OCI-M1 (cell line): ENCODE measurements around the gene TWF2.
"Not testable (repeated sequence)": the region's sequence is repeated elsewhere in the genome, so short reads cannot be mapped to it uniquely, and the experiment has no call there.

Experiments used
- DNase-seq: peaks from one replicate; lab custom pipeline; 2025; lab: John Stamatoyannopoulos, UW

TWF2 gene

DNA sequence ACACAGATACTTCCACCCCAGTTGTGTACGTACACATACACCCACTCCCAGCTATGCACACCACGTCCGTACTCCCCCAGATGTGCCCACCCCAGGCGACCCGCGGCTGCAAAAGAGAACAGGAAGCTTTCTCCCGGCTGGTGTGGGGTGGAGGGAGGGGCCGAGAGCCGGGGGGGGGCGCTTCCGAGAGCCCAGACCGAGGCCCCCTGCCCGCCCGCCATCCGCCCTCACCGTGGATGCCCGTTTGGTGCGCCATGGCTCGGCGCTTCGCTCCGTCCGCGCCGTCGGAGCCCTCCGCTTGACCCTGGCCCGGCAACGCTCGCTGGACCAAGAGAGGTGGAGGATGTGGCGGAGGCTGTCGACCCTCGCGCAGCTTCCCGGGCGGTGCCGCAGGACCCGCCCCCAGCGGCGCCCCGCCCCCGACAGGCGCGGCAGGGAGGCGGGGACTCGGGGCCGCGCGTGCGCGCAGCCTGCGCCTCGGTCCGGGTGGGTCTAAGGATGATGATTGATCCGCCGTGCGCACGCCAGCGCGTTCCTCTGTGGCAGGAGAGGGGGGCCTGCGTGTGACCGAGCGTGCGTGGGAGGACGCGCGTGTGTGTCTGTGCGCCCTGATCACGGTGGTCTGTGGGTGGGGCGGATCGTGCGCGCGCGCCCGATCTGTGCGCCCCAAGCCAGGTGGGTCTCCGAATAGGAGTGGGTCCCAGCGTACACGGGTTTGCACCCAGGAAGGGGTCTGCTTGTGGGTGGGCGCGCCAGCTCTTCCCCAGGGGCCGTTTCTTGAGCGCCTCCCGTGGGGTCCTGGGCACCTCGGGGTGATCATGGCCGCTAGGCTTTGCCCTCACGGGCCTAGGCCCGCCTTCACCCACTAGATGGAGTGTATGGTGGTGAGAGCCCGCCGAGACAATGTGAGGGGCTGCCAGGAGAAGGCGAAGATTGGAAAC is at the start of gene TWF2:
Gene TWF2 (minus strand): TSS at position 398 of the 941 bp plus-strand sequence. CDS start 142 bp downstream, at position 256.
- peak; percentile 90 for DNase-seq

DNA sequence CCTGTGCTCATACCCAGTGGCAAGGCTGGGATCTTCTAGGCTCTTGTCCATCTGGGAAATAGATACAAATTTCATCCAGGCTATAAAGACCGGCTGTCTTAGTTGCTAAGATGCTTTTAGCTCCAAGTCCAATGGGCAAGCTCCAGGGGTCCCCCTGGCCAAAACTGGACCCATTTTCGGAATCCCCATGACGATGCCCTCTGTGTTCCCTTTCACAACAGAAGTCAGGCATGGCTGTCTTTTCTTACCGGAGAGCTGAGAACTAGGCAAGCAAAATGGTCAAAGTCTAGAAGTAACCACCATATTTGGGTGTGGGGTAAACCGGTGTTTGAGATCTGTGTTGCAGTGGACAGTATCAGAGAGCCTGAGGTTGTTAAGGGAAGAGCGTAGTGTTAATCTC is 49.7 kb upstream of the TWF2 start:
- DNase-seq: no peak

- DNase-seq: no peak
These were observed 47.8 kb upstream of the TWF2 start for GRCh38 chr3:52286777-52287110.

DNA sequence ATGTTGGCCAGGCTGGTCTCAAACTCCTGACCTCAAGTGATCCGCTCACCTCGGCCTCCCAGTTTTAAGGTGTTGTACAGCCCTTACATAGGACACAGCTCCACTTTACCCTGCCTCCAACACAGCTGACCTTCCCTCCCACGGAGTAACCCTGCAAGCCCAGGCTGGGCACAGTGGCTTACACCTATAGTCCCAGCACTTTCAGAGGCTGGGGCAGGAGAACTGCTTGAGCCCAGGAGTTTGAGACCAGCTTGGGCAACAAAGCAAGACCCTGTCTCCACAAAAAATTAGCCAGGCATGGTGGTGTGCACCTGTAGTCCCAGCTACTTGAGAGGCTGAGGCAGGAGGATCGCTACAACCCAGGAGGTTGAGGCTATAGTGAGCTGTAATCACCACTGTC is 45.1 kb upstream of the TWF2 start:
- not testable (repeated sequence) for DNase-seq

DNA sequence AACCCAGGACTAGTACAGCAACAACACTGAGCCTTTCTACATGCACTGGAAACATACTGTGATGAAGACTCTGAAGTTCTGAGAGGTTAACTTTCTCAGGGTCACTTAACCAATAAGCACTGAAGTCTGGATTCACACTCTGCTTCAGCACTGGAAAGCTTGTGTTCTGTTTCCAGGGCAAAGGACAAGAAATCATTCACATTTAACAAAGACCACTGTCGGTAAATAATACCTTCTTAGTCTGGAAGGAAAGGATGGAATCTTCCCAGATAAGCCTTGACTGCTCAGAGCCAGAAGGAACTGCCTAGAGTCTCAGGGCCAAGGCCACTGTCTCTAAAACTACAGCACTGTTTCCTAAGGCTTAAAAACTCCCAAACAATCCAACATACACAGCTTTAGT is 44.3 kb upstream of the TWF2 start:
- no peak for DNase-seq

DNA sequence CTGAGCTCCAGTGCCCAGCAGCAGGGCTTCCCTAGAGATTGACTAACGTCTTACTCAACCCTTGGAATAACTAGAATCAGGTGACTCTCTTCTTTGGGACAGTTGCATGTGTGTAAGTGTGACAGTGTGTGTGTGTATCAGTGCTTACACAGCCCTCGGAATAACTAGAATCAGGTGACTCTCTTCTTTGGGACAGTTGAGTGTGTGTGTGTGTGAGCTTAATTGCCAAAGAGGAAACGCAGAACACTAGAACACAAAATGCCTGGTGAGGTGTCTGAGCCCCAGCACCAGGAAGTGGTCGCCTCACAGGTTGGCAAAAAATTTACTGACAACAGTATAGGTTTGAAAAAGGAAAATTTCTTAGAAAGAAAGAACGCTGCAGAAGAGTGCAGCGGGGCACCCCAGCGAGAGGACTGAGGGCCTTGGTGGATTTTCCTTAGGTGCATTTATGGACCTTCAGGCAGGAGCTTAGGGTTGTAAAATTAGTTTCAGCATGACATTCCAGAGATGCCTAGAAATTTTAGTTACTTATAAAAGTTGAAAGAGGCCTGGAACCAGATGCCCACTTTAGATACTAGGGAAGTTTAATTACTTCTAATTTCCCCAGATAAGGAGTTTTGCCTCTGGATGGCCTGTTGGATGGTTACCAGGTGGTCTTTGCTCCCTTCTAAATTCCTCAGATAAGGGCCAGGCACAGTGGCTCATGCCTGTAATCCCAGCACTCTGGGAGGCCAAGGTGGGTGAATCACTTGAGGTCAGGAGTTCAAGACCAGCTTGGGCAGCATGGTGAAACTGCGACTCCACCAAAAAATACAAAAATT is 43.2 kb upstream of the TWF2 start:
- DNase-seq: no peak

GRCh38 chr3:52280050-52280461 is 41.1 kb upstream of the TWF2 start:
- DNase-seq: peak; percentile 61

DNA sequence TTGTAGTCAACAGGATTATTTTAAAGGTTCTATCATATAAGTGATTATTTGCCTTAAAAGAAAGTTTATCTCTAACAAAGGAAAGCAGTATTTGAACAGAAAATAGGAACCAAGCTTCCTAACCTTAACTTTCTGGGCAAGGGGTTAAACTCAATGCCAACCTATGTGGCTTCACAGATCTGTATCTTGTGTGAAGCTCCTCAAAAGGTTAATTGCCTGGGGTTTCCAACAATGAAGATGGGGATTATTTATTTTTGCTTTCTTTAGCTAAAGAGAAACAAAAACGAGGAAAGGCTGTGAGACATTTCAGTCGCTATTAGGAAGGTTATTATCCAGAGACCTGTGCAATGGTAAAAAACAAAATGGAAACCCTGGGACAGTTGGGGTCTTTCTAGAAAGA is 40.6 kb upstream of the TWF2 start:
- DNase-seq: peak; percentile 44

GRCh38 chr3:52278510-52279069 is 39.6 kb upstream of the TWF2 start, which contains the start of gene WDR82:
WDR82 (minus strand) TSS chr3:52278649; CDS start chr3:52278361, 288 bp downstream.
- peak; percentile 96 for DNase-seq

DNA sequence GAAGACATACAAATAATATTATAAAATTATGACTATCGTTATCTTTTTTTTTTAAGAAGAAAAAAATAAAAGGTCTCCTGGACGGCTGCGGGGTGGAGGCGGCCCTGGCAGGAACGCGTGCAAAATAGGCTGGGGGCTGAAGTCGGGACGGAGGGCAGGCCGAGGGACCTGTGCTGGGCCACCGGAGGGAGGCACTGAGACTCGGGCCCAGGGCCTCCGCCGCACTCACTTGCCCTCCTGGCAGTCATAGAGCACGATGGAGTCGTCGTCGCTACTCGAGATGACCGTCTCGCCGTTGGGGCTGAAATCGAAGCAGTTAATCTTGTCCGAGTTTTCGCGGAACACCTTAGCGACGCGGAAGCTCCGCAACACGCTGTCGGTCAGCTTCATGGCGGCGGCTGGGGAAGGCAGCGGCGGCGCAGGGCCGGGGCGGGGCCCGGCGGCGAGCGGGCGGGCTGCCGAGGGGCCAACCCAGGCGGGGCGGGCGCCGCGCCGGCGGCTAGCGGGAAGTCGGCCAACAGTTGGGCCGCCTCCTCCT is 39.1 kb upstream of the TWF2 start:
- peak; percentile 79 for DNase-seq

DNA sequence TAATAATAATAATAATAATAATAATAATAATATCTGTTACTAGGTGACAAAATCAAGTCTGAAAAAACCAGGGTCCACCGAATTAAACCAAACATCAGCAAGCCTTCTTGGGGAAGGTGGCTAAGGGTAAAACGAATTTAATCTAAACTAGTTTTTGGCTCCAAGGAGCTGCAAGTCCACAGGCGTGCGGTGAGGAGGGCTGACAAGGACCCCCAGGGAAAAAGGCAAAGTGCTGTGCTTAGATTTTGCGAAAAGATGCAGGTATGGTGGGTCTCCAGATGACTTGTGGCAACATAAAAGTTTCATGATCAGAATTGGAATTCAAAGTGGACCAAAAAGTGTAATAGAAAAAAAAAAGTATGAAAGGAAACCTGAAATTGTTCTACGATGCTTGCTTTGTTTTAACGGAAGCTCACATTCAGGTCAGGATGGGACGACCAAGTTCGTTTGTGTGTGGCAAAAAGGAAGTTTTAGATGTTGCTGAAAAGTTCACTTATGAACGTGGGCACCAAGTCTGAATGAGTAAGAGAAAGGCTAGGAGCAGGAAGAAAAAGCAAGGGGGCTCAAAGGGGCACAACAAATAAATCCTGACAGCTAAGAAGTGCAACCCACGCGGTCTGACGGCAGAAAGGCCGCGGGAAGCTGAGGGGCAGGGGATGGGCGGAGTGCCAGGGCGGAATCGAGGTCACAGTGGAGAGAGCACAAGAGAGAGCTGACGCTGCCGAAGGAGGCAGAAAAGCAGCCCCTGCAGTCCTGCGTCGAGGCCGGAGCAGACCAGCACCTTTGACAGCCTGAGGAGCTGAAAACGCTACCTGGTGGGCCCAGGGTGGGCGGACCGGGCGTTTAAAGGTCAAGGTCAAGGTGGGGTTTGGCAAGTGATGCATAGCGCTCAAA is 38.4 kb upstream of the TWF2 start:
- peak; percentile 70 for DNase-seq

DNA sequence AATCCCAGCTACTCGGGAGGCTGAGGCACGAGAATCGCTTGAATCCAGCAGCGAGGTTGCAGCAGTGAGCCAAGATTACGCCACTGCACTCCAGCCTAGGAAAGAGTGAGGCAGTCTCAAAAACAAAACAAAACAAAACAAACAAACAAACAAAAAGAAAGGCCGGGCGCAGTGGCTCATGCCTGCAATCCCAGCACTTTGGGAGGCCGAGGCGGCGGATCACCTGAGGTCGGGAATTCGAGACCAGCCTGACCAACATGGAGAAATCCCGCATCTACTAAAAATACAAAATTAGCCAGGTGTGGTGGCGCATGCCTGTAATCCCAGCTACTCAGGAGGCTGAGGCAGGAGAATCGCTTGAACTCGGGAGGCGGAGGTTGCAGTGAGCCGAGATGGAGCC is 35.8 kb upstream of the TWF2 start:
- not testable (repeated sequence) for DNase-seq

DNA sequence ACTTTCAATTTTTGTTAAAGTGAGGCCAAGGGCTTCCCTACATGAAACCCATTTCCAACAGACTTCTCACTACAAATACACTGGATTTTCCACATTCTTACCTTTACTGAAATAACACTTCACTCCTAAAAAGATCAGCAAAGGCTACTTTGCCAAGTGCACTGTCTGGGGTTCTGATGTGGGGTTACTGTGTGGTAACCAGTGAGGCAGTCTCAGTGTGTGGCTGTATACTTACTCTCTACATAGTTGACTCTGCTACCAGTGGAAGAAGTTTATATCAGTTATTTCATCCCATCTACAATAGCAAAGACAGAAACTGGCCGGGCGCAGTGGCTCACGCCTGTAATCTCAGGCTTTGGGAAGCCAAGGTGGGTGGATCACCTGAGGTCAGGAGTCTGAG is 33.9 kb upstream of the TWF2 start:
- DNase-seq: no peak

GRCh38 chr3:52272172-52272571 is 33.2 kb upstream of the TWF2 start:
- DNase-seq: not testable (repeated sequence)

- no peak for DNase-seq
These were observed 31.3 kb upstream of the TWF2 start for GRCh38 chr3:52270252-52270754.

GRCh38 chr3:52269776-52270175 is 30.8 kb upstream of the TWF2 start:
- DNase-seq: no peak

GRCh38 chr3:52268036-52268435 is 29.1 kb upstream of the TWF2 start:
- no peak for DNase-seq

DNA sequence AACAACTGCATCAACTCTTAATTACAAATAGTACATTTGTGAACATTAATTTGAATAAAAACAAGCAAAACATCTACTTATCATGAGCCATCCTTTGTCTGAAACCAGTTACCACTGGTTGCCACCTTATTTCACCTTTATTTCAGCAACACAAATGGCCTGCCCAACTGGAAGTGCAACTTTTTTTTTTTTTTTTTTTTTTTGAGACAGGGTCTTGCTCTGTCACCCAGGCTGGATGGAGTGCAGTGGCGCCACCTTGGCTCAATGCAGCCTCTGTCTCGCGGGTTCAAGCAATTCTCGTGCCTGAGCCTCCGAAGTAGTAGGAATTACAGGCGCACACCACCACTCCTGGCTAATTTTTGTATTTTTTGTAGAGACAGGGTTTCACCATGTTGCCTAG is 26.4 kb upstream of the TWF2 start:
- DNase-seq: peak; percentile 14

- no peak for DNase-seq
These were observed 23.5 kb upstream of the TWF2 start for GRCh38 chr3:52262447-52262846.

- no peak for DNase-seq
These were observed 20.5 kb upstream of the TWF2 start for GRCh38 chr3:52259448-52259847.

DNA sequence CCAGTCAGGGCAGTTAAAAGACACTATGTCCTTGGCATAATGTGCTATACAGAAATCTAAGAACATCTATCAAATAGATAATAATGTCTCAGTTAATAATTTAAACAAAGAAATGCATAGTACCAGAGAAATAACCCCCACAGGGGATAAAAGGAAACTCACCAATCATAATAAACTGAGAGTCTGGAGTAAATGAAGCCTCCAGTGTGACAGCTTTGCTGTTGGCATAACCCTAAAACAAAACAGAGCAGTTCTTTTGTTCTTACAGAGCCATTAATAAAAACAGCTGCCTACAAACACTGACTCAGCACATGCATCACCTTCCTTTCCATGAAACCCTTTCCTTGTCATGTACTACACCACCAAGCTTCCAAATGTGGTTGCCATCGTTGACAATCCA is 20.1 kb upstream of the TWF2 start:
- DNase-seq: no peak
